GM12878 (cell line): ENCODE results near the gene CPNE6. TPM values are rescaled to one million over a fixed set of nuclear protein-coding genes. Genes with fewer than 3 reads are reported as not detected.

Source experiments
- ATAC-seq: fragments of 200-7000 bp; cut with Tn5 transposase; 3 replicates; pipeline ENCODE4 v1.9.1; 2020; ENCODE audit warnings: mild to moderate bottlenecking, moderate library complexity
- BruUV-seq: library from RNA; stranded (reverse); fragments of 400-500 nt; replicated peaks from 2 replicates; lab custom pipeline; 2021; lab: Mats Ljungman, UMichigan
- CTCF ChIA-PET: fragments of 300-600 bp; sonication (Branson Sonifier 250); formaldehyde crosslinking; extraction: SDS; loops from one replicate; lab custom pipeline; 2021; ENCODE audit warnings: inconsistent platforms; lab: Yijun Ruan, JAX
- POLR2A ChIA-PET: fragments of 350-600 bp; formaldehyde crosslinking; extraction: SDS; loops from one replicate; lab custom pipeline; 2021; ENCODE audit warnings: inconsistent platforms; lab: Charles Lee
- RAD21 ChIA-PET: fragments of 300-600 bp; sonication (Branson Sonifier 250); formaldehyde crosslinking; loops from one replicate; lab custom pipeline; 2023; ENCODE audit warnings: antibody characterized with exemption; ENCODE audit not compliant: unreplicated experiment; lab: Charles Lee
- SMC1A ChIA-PET: fragments of 300-600 bp; sonication (Branson Sonifier 250); formaldehyde crosslinking; loops from one replicate; lab custom pipeline; 2023; ENCODE audit not compliant: unreplicated experiment, uncharacterized antibody; lab: Charles Lee
- DNase-seq: peaks from one replicate; pipeline ENCODE4 v3.0.0-alpha.2; 2011; ENCODE audit warnings: low read depth, low spot score
- FAIRE-seq: peaks from 3 replicates; lab custom pipeline; 2011; peaks lifted over from hg19 to GRCh38; lab: Jason Lieb, UNC
- H2AFZ ChIP-seq: 2 replicates; pipeline ENCODE4 v1.6.0; 2011; ENCODE audit warnings: low read depth, low read length, control low read depth; ENCODE audit not compliant: control insufficient read depth
- H3K27ac ChIP-seq: 2 replicates; pipeline ENCODE4 v1.5.1; 2011; ENCODE audit warnings: control low read depth; ENCODE audit not compliant: control insufficient read depth, insufficient read depth
- H3K27me3 ChIP-seq, 2 experiments: replicated peaks in 1 of 2; 2 replicates each; pipeline versions ENCODE4 v1.6.0 to v1.6.1; 2011; ENCODE audit warnings: low read length in 1 of 2; ENCODE audit not compliant: control insufficient read depth in 2 of 2, insufficient read depth in 2 of 2
- H3K36me3 ChIP-seq, 2 experiments: 2 replicates each; pipeline ENCODE4 v1.5.1; 2011; ENCODE audit warnings: low read length in 1 of 2; ENCODE audit not compliant: control insufficient read depth in 2 of 2, insufficient read depth in 2 of 2
- H3K4me1 ChIP-seq: 2 replicates; pipeline ENCODE4 v1.6.1; 2011; ENCODE audit warnings: mild to moderate bottlenecking, low read length, moderate library complexity, mixed read lengths; ENCODE audit not compliant: control insufficient read depth, insufficient read depth
- H3K4me2 ChIP-seq: 2 replicates; pipeline ENCODE4 v1.6.0; 2011; ENCODE audit warnings: control low read depth; ENCODE audit not compliant: control insufficient read depth, insufficient read depth
- H3K4me3 ChIP-seq: fragments of 200-600 bp; sonication (generic); 2 replicates; pipeline ENCODE4 v1.5.1; 2016
- H3K79me2 ChIP-seq: 2 replicates; pipeline ENCODE4 v1.6.0; 2011; ENCODE audit warnings: low read length; ENCODE audit not compliant: control insufficient read depth, insufficient read depth
- H3K9ac ChIP-seq: 2 replicates; pipeline ENCODE4 v1.8.0; 2011; ENCODE audit warnings: low read length, control low read depth, mixed read lengths; ENCODE audit not compliant: control insufficient read depth, insufficient read depth
- H3K9me3 ChIP-seq: replicated peaks from 3 replicates; pipeline ENCODE4 v1.5.1; 2011; ENCODE audit warnings: mild to moderate bottlenecking, low read length; ENCODE audit not compliant: control insufficient read depth, insufficient read depth
- H4K20me1 ChIP-seq: 2 replicates; pipeline ENCODE4 v1.6.0; 2011; ENCODE audit not compliant: control insufficient read depth, insufficient read depth
- ATF2 ChIP-seq: IDR thresholded peaks from 2 replicates; pipeline ENCODE4 v1.6.1; 2012; ENCODE audit warnings: low read length, inconsistent platforms
- JUNB ChIP-seq: IDR thresholded peaks from 2 replicates; pipeline ENCODE4 v1.6.1; 2016; ENCODE audit warnings: antibody characterized with exemption, mild to moderate bottlenecking
- MYC ChIP-seq: IDR thresholded peaks from 2 replicates; pipeline ENCODE4 v1.6.1; 2011; ENCODE audit warnings: mild to moderate bottlenecking, low read length, moderate library complexity, inconsistent platforms; ENCODE audit not compliant: insufficient read depth, insufficient replicate concordance, insufficient read length, severe bottlenecking
- NR2C2 ChIP-seq: IDR thresholded peaks from 2 replicates; pipeline ENCODE4 v1.6.1; 2011; ENCODE audit warnings: borderline replicate concordance, low read depth; ENCODE audit not compliant: control insufficient read depth, insufficient read length
- NR2F1 ChIP-seq: fragments of 450-650 bp; conservative IDR thresholded peaks from 2 replicates; pipeline ENCODE4 v1.6.1; 2017; ENCODE audit warnings: mild to moderate bottlenecking
- RAD51 ChIP-seq: fragments of 450-650 bp; IDR thresholded peaks from 2 replicates; pipeline ENCODE4 v1.6.1; 2016; ENCODE audit warnings: moderate library complexity, mild to moderate bottlenecking, inconsistent platforms
- SPI1 ChIP-seq: IDR thresholded peaks from 2 replicates; pipeline ENCODE4 v1.6.1; 2011; ENCODE audit warnings: low read depth, mild to moderate bottlenecking, low read length, moderate library complexity, borderline replicate concordance; ENCODE audit not compliant: insufficient read depth
- SREBF1 ChIP-seq: IDR thresholded peaks from 2 replicates; pipeline ENCODE4 v1.6.1; 2012; ENCODE audit warnings: mild to moderate bottlenecking, low read length
- ZNF274 ChIP-seq: IDR thresholded peaks from one replicate; pipeline ENCODE4 v1.8.0; 2011; ENCODE audit not compliant: insufficient read length, insufficient read depth
- WGBS: methylation state at CpG from one replicate; pipeline ENCODE4 v1.1.6; 2016; ENCODE audit warnings: low lambda C conversion rate; ENCODE audit not compliant: insufficient replicate concordance, insufficient coverage; ENCODE audit errors: missing lambda C conversion rate; 5-methylcytosine and 5-hydroxymethylcytosine counted together
- in situ Hi-C: fragments of 300-500 bp; cut with MboI; formaldehyde crosslinking; loops from 9 replicates; pipeline ENCODE4 v1.14.3; 2018; ENCODE audit warnings: mixed read lengths
- intact Hi-C: fragments of 100-400 bp; cut with micrococcal nuclease; formaldehyde crosslinking; loops from one replicate; pipeline ENCODE4 v1.14.2; 2022; ENCODE audit not compliant: unreplicated experiment
- polyA plus RNA-seq, 11 experiments: library from polyadenylated mRNA; depleted of rRNA in 4 of 11; unstranded in 6 of 11; stranded (reverse) in 5 of 11; fragments of >200 nt; fragmentation: Nextera tagmentation in 4 of 11; fragmentation: Illumina TruSeq in 1 of 11; extraction: Ambion mirVana in 4 of 11; extraction: Trizol in 1 of 11; gene quantifications; 1 replicate in 1 of 11; 2 replicates in 10 of 11; pipeline versions ENCODE4 v1.2.1 to v1.2.3, GENCODE V29; 2011 to 2016; ENCODE audit warnings: inconsistent platforms in 2 of 11, missing spikeins in 2 of 11, low read depth in 1 of 11
- total RNA-seq, 4 experiments: library from RNA; depleted of rRNA in 3 of 4; stranded (reverse); fragments of >200 nt in 3 of 4; fragmentation: Illumina TruSeq in 1 of 4; extraction: Trizol in 1 of 4; gene quantifications; 2 replicates each; pipeline versions ENCODE4 v1.2.1 to v1.2.3, GENCODE V29; 2013 to 2021
- TF ChIP-seq, protein P1 (sequence below): fragments of 150-350 bp; IDR thresholded peaks from 2 replicates; pipeline ENCODE4 v1.6.1; 2014; ENCODE audit warnings: mild to moderate bottlenecking, low read depth, low read length
- TF ChIP-seq, protein P2 (sequence below): IDR thresholded peaks from 2 replicates; pipeline ENCODE4 v1.6.1; 2012; ENCODE audit warnings: low read depth, low read length, improper control_type of control experiment
- TF ChIP-seq, protein P3 (sequence below): IDR thresholded peaks from 2 replicates; pipeline ENCODE4 v1.6.1; 2012; ENCODE audit warnings: low read depth, low read length, improper control_type of control experiment
- TF ChIP-seq, protein P4 (sequence below): IDR thresholded peaks from 2 replicates; pipeline ENCODE4 v1.6.1; 2012; ENCODE audit warnings: low read depth, low read length, improper control_type of control experiment

Gene CPNE6
- total and polyA plus RNA-seq, 10 of the 15 experiments (the other 5 are each of a cell fraction or from before 2014, with no cell fraction given) = 0.06 to 0.43 (median 0.18) TPM; not detected in 3

DNA sequence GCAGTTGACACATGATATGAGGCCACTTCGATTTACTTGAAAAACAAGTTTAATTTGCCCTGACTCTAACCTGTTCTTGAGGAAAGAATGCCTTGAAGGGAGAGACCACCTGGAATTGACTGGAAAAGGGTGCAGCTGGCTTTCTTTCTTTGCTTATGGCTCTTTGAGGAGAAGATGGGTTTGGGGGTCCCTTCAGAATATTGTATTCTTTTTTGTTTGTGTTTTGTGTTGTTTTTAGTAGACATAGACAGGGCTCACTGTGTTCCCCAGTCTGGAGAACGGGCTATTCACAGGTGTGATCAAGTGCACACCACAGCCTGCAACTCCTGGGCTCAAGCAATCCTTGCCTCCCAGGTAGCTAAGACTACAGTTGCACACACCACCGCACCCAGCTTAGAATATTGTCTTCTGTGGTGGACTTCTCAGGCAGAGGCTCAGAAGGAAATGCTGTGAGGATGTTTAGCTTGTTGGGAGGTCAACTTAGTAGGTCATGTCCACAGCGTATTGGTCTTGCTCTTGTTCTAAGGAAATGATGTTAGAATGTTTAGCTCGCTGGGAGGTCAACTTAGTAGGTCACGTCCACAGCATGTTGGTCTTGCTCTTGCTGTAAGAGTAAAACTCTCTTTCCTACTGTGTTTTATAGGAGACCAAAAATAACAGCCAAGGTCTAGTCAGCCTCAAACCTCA lies 44.9 kb downstream of the CPNE6 start:
- Histone ChIP-seq H3K4me2 (peak overlapping the region; percentile 92), H3K9ac (peak overlapping the region; percentile 82; the same call in 1 of the 2 replicates), H4K20me1 (no peaks in the 10 kb centered on the region), H3K9me3 (no peaks in the 10 kb centered on the region), H3K79me2 (peaks cover 24% of the 10 kb centered on the region), H3K4me3 (peak overlapping the region; percentile 96), H3K27ac (peak overlapping the region; percentile 94; the same call in 1 of the 2 replicates), H3K4me1 (peaks cover 5% of the 10 kb centered on the region), H3K27me3 (no peaks in the 10 kb centered on the region), H3K36me3 (peaks cover 11 to 23% of the 10 kb centered on the region in 2 experiments), H2AFZ (no peak overlapping the region)
- BruUV-seq = no TSS peak
- WGBS = 85% methylated on average over 6 of the region's 6 CpGs
- DNase-seq (no peak), ATAC-seq (no peak), FAIRE-seq (no peak)
- POLR2A ChIA-PET = interaction anchor here (0.9 to 17.1 kb wide), 9 partner anchors 8 to 65 kb away, joined by 3 to 276 read pairs (median 52); partner anchors contain the start of genes CARMIL3, EMC9, FITM1 and IRF9
- SMC1A ChIA-PET = interaction anchor here (0.6 to 7.7 kb wide), 7 partner anchors 9 to 45 kb away, joined by 3 to 70 read pairs (median 39); partner anchors contain the start of genes EMC9, IRF9, PCK2 and PSME1
- TF ChIP-seq, protein P1, sequence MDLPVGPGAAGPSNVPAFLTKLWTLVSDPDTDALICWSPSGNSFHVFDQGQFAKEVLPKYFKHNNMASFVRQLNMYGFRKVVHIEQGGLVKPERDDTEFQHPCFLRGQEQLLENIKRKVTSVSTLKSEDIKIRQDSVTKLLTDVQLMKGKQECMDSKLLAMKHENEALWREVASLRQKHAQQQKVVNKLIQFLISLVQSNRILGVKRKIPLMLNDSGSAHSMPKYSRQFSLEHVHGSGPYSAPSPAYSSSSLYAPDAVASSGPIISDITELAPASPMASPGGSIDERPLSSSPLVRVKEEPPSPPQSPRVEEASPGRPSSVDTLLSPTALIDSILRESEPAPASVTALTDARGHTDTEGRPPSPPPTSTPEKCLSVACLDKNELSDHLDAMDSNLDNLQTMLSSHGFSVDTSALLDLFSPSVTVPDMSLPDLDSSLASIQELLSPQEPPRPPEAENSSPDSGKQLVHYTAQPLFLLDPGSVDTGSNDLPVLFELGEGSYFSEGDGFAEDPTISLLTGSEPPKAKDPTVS = no peak
- TF ChIP-seq JUNB (no peak), SREBF1 (no peak), NR2F1 (no peak), ATF2 (no peak), MYC (no peak), ZNF274 (no peak), RAD51 (no peak), SPI1 (no peak), NR2C2 (no peak)
- TF ChIP-seq, protein P2, sequence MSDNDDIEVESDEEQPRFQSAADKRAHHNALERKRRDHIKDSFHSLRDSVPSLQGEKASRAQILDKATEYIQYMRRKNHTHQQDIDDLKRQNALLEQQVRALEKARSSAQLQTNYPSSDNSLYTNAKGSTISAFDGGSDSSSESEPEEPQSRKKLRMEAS = no peak
- TF ChIP-seq, protein P3, sequence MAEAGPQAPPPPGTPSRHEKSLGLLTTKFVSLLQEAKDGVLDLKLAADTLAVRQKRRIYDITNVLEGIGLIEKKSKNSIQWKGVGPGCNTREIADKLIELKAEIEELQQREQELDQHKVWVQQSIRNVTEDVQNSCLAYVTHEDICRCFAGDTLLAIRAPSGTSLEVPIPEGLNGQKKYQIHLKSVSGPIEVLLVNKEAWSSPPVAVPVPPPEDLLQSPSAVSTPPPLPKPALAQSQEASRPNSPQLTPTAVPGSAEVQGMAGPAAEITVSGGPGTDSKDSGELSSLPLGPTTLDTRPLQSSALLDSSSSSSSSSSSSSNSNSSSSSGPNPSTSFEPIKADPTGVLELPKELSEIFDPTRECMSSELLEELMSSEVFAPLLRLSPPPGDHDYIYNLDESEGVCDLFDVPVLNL = no peak
- TF ChIP-seq, protein P4, sequence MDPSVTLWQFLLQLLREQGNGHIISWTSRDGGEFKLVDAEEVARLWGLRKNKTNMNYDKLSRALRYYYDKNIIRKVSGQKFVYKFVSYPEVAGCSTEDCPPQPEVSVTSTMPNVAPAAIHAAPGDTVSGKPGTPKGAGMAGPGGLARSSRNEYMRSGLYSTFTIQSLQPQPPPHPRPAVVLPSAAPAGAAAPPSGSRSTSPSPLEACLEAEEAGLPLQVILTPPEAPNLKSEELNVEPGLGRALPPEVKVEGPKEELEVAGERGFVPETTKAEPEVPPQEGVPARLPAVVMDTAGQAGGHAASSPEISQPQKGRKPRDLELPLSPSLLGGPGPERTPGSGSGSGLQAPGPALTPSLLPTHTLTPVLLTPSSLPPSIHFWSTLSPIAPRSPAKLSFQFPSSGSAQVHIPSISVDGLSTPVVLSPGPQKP = no peak
- in situ Hi-C loops = loop anchor here (25.0 kb wide), 1 partner anchor 804 kb away; the partner anchor contains the start of genes BCL2L2, PABPN1 and PPP1R3E
- RAD21 ChIA-PET = interaction anchor here (1.0 to 5.8 kb wide), 6 partner anchors 10 to 45 kb away, joined by 3 to 69 read pairs (median 14); partner anchors contain the start of genes EMC9, IRF9, PSME1 and PSME2
- intact Hi-C loops = no loop called here
- CTCF ChIA-PET = interaction anchor here (0.9 to 5.9 kb wide), 11 partner anchors 10 to 315 kb away, joined by 3 to 39 read pairs (median 7); partner anchors contain the start of genes CIDEB, IRF9, PCK2 and PSME1
